HCT116 (cell line): Measurements from ENCODE around the gene TMEM54. TPM values are rescaled to one million over a fixed set of nuclear protein-coding genes. Genes with fewer than 3 reads are reported as not detected.

ENCODE experiments used
- ATAC-seq: fragments of 200-7000 bp; cut with Tn5 transposase; 2 replicates; pipeline ENCODE4 v1.9.1; 2020; ENCODE audit warnings: mild to moderate bottlenecking, moderate library complexity
- BruUV-seq: library from RNA; stranded (reverse); fragments of 400-500 nt; replicated peaks from 2 replicates; lab custom pipeline; 2021; lab: Mats Ljungman, UMichigan
- CTCF ChIA-PET: fragments of 300-600 bp; sonication (Branson Sonifier 250); formaldehyde crosslinking; loops from one replicate; lab custom pipeline; 2021; ENCODE audit warnings: antibody characterized with exemption; lab: Charles Lee
- POLR2A ChIA-PET: fragments of 300-600, 350-600 bp; sonication (Branson Sonifier 250); formaldehyde crosslinking; loops from one replicate; lab custom pipeline; 2021; ENCODE audit warnings: antibody characterized with exemption; lab: Charles Lee
- RAD21 ChIA-PET, 2 experiments: fragments of 300-600 bp; sonication (Branson Sonifier 250); formaldehyde crosslinking; loops; one replicate each; lab custom pipeline; 2023; ENCODE audit warnings: low total read pairs in 2 of 2; ENCODE audit not compliant: uncharacterized antibody in 2 of 2, unreplicated experiment in 2 of 2, low non-redundant PET in 1 of 2; lab: Charles Lee
- DNase-seq: peaks from one replicate; pipeline ENCODE4 v3.0.0-alpha.2; 2010; ENCODE audit warnings: low read depth, low spot score
- H2AFZ ChIP-seq: fragments of 200-600 bp; shearing (Covaris generic), sonication (generic); 2 replicates; pipeline ENCODE4 v1.6.1; 2017; ENCODE audit warnings: low read depth, mixed run types, mixed read lengths, antibody characterized with exemption, low read length; ENCODE audit not compliant: poor library complexity, severe bottlenecking
- H3K27ac ChIP-seq: 2 replicates; pipeline ENCODE4 v1.5.1; 2012; ENCODE audit warnings: low read depth, low read length
- H3K27me3 ChIP-seq: fragments of 200-600 bp; sonication (generic); 2 replicates; pipeline ENCODE4 v1.6.1; 2016; ENCODE audit warnings: mixed run types, low read length, mixed read lengths; ENCODE audit not compliant: insufficient read depth
- H3K36me3 ChIP-seq, 2 experiments: fragments of 200-500 bp in 1 of 2; fragments of 200-600 bp in 1 of 2; sonication (Bioruptor generic) in 1 of 2; sonication (generic) in 1 of 2; 2 replicates each; pipeline versions ENCODE4 v1.5.1 to v1.6.1; 2014 to 2016; ENCODE audit warnings: low read length in 2 of 2, inconsistent platforms in 1 of 2, mixed read lengths in 1 of 2, mixed run types in 1 of 2; ENCODE audit not compliant: insufficient read depth in 2 of 2, control insufficient read depth in 1 of 2
- H3K4me1 ChIP-seq, 2 experiments: fragments of 200-600 bp in 1 of 2; sonication (generic) in 1 of 2; 2 replicates each; pipeline versions ENCODE4 v1.5.1 to v1.6.1; 2012 to 2017; ENCODE audit warnings: low read length in 2 of 2, inconsistent platforms in 1 of 2, mild to moderate bottlenecking in 1 of 2, mixed read lengths in 1 of 2, mixed run types in 1 of 2, moderate library complexity in 1 of 2; ENCODE audit not compliant: insufficient read depth in 2 of 2, control insufficient read depth in 1 of 2
- H3K4me2 ChIP-seq: fragments of 200-600 bp; sonication (generic); 2 replicates; pipeline ENCODE4 v1.6.1; 2017; ENCODE audit warnings: mixed run types, low read length, mixed read lengths
- H3K4me3 ChIP-seq, 2 experiments: fragments of 200-600 bp in 1 of 2; sonication (generic) in 1 of 2; replicated peaks in 1 of 2; 2 replicates each; pipeline ENCODE4 v1.5.1; 2011 to 2016; ENCODE audit warnings: low read length in 2 of 2, control low read depth in 1 of 2, low read depth in 1 of 2, mild to moderate bottlenecking in 1 of 2, mixed read lengths in 1 of 2, mixed run types in 1 of 2
- H3K79me2 ChIP-seq: fragments of 200-600 bp; sonication (generic); 2 replicates; pipeline ENCODE4 v1.6.1; 2017; ENCODE audit warnings: mild to moderate bottlenecking, mixed run types, low read length, moderate library complexity, mixed read lengths; ENCODE audit not compliant: insufficient read depth
- H3K9ac ChIP-seq: fragments of 200-600 bp; sonication (generic); 2 replicates; pipeline ENCODE4 v1.6.1; 2016; ENCODE audit warnings: low read length, mixed read lengths
- H3K9me2 ChIP-seq: fragments of 200-600 bp; sonication (generic), shearing (Covaris generic); 2 replicates; pipeline ENCODE4 v1.6.1; 2017; ENCODE audit warnings: mixed run types, mild to moderate bottlenecking, moderate library complexity; ENCODE audit not compliant: insufficient read depth
- H3K9me3 ChIP-seq, 2 experiments: fragments of 200-500 bp in 1 of 2; fragments of 200-600 bp in 1 of 2; sonication (Bioruptor generic) in 1 of 2; sonication (generic) in 1 of 2; 2 replicates each; pipeline ENCODE4 v1.6.1; 2014 to 2017; ENCODE audit warnings: low read length in 2 of 2, mixed read lengths in 2 of 2, inconsistent platforms in 1 of 2, low read depth in 1 of 2, mild to moderate bottlenecking in 1 of 2, mixed run types in 1 of 2, moderate library complexity in 1 of 2; ENCODE audit not compliant: control insufficient read depth in 1 of 2, insufficient read depth in 1 of 2
- H4K20me1 ChIP-seq: fragments of 200-600 bp; sonication (generic), shearing (Covaris generic); 2 replicates; pipeline ENCODE4 v1.6.1; 2017; ENCODE audit warnings: mixed run types, mild to moderate bottlenecking, moderate library complexity; ENCODE audit not compliant: insufficient read depth
- CBX3 ChIP-seq: IDR thresholded peaks from 2 replicates; pipeline ENCODE4 v1.6.1; 2012; ENCODE audit warnings: low read depth
- CEBPB ChIP-seq: IDR thresholded peaks from 2 replicates; pipeline ENCODE4 v1.6.1; 2012; ENCODE audit warnings: low read depth
- ELF1 ChIP-seq: IDR thresholded peaks from 2 replicates; pipeline ENCODE4 v1.6.1; 2012; ENCODE audit warnings: low read depth, borderline replicate concordance
- EZH2 ChIP-seq: fragments of 200-600 bp; sonication (generic); IDR thresholded peaks from 2 replicates; pipeline ENCODE4 v1.6.1; 2017; ENCODE audit warnings: antibody characterized with exemption, mixed run types
- EZH2phosphoT487 ChIP-seq: fragments of 200-600 bp; IDR thresholded peaks from 2 replicates; pipeline ENCODE4 v1.6.1; 2018; ENCODE audit warnings: antibody characterized with exemption, borderline replicate concordance
- JUND ChIP-seq: IDR thresholded peaks from 2 replicates; pipeline ENCODE4 v1.6.1; 2012
- POLR2A ChIP-seq: IDR thresholded peaks from 2 replicates; pipeline ENCODE4 v1.7.0; 2011; ENCODE audit warnings: borderline replicate concordance; ENCODE audit not compliant: insufficient read depth, insufficient read length; ENCODE audit errors: extremely low read depth
- POLR2AphosphoS5 ChIP-seq: IDR thresholded peaks from 2 replicates; pipeline ENCODE4 v1.6.1; 2011; ENCODE audit warnings: mild to moderate bottlenecking, low read depth, low read length, moderate library complexity
- RAD21 ChIP-seq: IDR thresholded peaks from 2 replicates; pipeline ENCODE4 v1.6.1; 2012; ENCODE audit warnings: low read depth, mild to moderate bottlenecking
- SIN3A ChIP-seq: IDR thresholded peaks from 2 replicates; pipeline ENCODE4 v1.6.1; 2012; ENCODE audit warnings: low read depth
- SP1 ChIP-seq: IDR thresholded peaks from 2 replicates; pipeline ENCODE4 v1.6.1; 2012; ENCODE audit warnings: low read depth
- SRF ChIP-seq: IDR thresholded peaks from 2 replicates; pipeline ENCODE4 v1.6.1; 2012; ENCODE audit warnings: low read depth
- TCF7L2 ChIP-seq: IDR thresholded peaks from 2 replicates; pipeline ENCODE4 v1.7.0; 2011; ENCODE audit warnings: borderline replicate concordance, inconsistent platforms; ENCODE audit not compliant: insufficient read depth, insufficient read length; ENCODE audit errors: extremely low read depth
- YY1 ChIP-seq: IDR thresholded peaks from 2 replicates; pipeline ENCODE4 v1.6.1; 2011; ENCODE audit warnings: low read length, low read depth, moderate library complexity, mild to moderate bottlenecking; ENCODE audit not compliant: insufficient replicate concordance; ENCODE audit errors: extremely low read depth
- ZFX ChIP-seq: fragments of 450-650 bp; IDR thresholded peaks from 2 replicates; pipeline ENCODE4 v1.6.1; 2017
- ZNF274 ChIP-seq: fragments of 200-500 bp; sonication (Bioruptor generic); IDR thresholded peaks from 2 replicates; pipeline ENCODE4 v1.6.1; 2014; ENCODE audit warnings: mild to moderate bottlenecking, low read depth, low read length, inconsistent platforms
- intact Hi-C: fragments of 100-400 bp; cut with micrococcal nuclease; formaldehyde crosslinking; loops from 2 replicates; pipeline ENCODE4 v1.10.0; 2022
- total RNA-seq: library from RNA; stranded (reverse); gene quantifications from one replicate; pipeline ENCODE4 v1.2.1, GENCODE V29; 2021; ENCODE audit not compliant: unreplicated experiment
- TF ChIP-seq, protein P1 (sequence below): IDR thresholded peaks from 2 replicates; pipeline ENCODE4 v1.6.1; 2011; ENCODE audit warnings: mild to moderate bottlenecking, low read length, moderate library complexity; ENCODE audit not compliant: insufficient replicate concordance; ENCODE audit errors: extremely low read depth

The TMEM54 gene
- total RNA-seq, 1 experiment from 2014 or later: 121 TPM

DNA sequence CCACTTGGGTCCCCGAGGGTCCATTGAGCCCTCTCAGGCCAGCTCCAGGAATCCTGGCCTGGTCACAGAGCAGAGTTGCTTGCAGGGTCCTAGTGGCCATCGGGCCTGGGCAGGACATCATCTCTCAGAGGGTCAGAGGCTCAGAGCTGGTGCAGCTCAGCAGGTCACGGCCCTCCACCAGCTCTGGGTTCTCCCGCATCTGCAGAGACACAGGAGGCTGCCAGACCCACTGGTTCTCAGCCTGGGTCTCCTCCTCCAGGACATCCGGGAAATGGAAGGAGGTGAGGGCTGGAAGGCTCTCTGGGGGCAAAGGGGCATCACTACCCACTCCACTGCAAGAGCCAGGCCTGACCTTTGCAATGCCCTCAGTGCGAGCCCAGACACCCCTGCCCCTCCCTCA, 6.5 kb downstream of the TMEM54 start:
- H3K9me3 ChIP-seq: no peaks in the 10 kb centered on the region
- H3K36me3 ChIP-seq: peaks cover 0 to 8% of the 10 kb centered on the region in 2 experiments; a peak in 2 of 4 replicates
- intact Hi-C loops: no loop called here
- ATAC-seq (no peak), DNase-seq (no peak)
- H3K79me2 ChIP-seq: no peaks in the 10 kb centered on the region; the same call in 1 of the 2 replicates
- ChIA-PET CTCF (no interaction called here), POLR2A (interaction anchor here (0.5 kb wide), 1 partner anchor 427 kb away, joined by 5 read pairs; no protein-coding TSS in a partner anchor), RAD21 (no interaction called here)
- no peaks in the 10 kb centered on the region for H3K9me2 ChIP-seq
- no peak overlapping the region for H3K9ac ChIP-seq
- H3K4me2 ChIP-seq: no peak overlapping the region
- no peak overlapping the region for H3K4me3 ChIP-seq
- BruUV-seq: no TSS peak
- no peaks in the 10 kb centered on the region for H3K27me3 ChIP-seq
- no peak overlapping the region for H2AFZ ChIP-seq
- no peak overlapping the region for H3K27ac ChIP-seq
- H3K4me1 ChIP-seq: peaks cover 2 to 14% of the 10 kb centered on the region in 2 experiments; a peak in 2 of 4 replicates
- TF ChIP-seq, protein P1, sequence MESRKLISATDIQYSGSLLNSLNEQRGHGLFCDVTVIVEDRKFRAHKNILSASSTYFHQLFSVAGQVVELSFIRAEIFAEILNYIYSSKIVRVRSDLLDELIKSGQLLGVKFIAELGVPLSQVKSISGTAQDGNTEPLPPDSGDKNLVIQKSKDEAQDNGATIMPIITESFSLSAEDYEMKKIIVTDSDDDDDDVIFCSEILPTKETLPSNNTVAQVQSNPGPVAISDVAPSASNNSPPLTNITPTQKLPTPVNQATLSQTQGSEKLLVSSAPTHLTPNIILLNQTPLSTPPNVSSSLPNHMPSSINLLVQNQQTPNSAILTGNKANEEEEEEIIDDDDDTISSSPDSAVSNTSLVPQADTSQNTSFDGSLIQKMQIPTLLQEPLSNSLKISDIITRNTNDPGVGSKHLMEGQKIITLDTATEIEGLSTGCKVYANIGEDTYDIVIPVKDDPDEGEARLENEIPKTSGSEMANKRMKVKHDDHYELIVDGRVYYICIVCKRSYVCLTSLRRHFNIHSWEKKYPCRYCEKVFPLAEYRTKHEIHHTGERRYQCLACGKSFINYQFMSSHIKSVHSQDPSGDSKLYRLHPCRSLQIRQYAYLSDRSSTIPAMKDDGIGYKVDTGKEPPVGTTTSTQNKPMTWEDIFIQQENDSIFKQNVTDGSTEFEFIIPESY: no peak
- no peak for TF ChIP-seq SP1
- TF ChIP-seq SRF: no peak
- TF ChIP-seq RAD21: no peak
- TF ChIP-seq CEBPB: no peak
- no peak for TF ChIP-seq EZH2
- no peak for TF ChIP-seq POLR2AphosphoS5
- TF ChIP-seq, all 23 proteins: peak for 0
- H4K20me1 ChIP-seq: no peaks in the 10 kb centered on the region

DNA sequence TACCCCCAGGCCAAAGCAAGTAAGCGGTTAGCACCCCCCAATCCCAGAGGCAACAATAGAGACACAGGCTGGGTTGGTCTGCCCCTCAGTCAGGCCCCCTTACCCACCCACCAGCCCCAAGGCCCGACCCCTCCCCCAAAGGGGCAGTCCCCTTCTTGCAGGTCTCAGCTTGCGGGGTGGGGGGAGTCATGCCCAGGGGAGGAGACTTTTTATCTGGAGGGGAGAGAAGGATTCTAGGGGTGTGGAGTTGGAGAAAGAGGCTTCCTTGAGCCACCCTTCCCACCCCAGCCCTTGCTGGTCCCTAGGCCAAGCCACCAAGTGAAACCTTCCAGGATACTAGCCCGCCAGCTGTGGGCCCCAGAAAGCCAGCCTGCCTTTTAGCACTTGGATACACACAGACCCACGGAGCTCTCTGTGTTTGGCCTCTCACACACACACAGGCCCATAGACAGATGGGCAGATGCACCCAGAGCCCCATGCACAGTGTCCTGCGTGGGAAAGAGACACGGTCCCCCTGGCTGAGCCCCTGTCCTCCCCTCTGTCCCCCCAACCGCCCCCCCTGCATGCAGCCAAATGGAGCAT, 7.1 kb downstream of the TMEM54 start:
- intact Hi-C loops: no loop called here
- no peak overlapping the region for H3K27ac ChIP-seq
- ATAC-seq (no peak), DNase-seq (no peak)
- H3K79me2 ChIP-seq: no peaks in the 10 kb centered on the region
- ChIA-PET RAD21 (no interaction called here), POLR2A (no interaction called here), CTCF (interaction anchor here (0.6 to 1.8 kb wide), 2 partner anchors 10 to 1899 kb away, joined by 3 to 4 read pairs; no protein-coding TSS in a partner anchor)
- BruUV-seq: no TSS peak
- H3K9me3 ChIP-seq: no peaks in the 10 kb centered on the region
- no peak overlapping the region for H3K4me3 ChIP-seq
- H3K36me3 ChIP-seq: peaks cover 0 to 8% of the 10 kb centered on the region in 2 experiments; a peak in 2 of 4 replicates
- no peaks in the 10 kb centered on the region for H4K20me1 ChIP-seq
- H3K9ac ChIP-seq: no peak overlapping the region
- peak overlapping the region; percentile 76 for H3K4me2 ChIP-seq
- H3K9me2 ChIP-seq: no peaks in the 10 kb centered on the region
- no peak overlapping the region for H2AFZ ChIP-seq
- H3K4me1 ChIP-seq: peaks cover 0 to 14% of the 10 kb centered on the region in 2 experiments; a peak in 1 of 4 replicates
- H3K27me3 ChIP-seq: no peaks in the 10 kb centered on the region
- TF ChIP-seq ZNF274 (no peak), POLR2A (no peak), EZH2 (no peak), SIN3A (no peak), POLR2AphosphoS5 (no peak), ZFX (no peak), JUND (no peak), RAD21 (no peak), EZH2phosphoT487 (no peak), CEBPB (no peak), ELF1 (no peak), YY1 (no peak), TCF7L2 (no peak), CBX3 (no peak)
